Stimulated activated memory B cell treated with anti-CD40 and anti-IgM and Interleukin-4, amounts not matched to agents 10 μg/mL and 1 μg/mL and 100 μg/mL, for 72 hours (primary cell): Measurements from ENCODE around the gene PPP6R1.

Experiments used
- ATAC-seq: fragments of 150-1000 bp; cut with Tn5 transposase; 2 replicates; pipeline ENCODE4 v1.10.0; 2021
- H3K27ac Mint-ChIP-seq: one replicate; pipeline ENCODE4 v1.8.0; 2022; ENCODE audit warnings: mild to moderate bottlenecking, mixed read lengths
- H3K27me3 Mint-ChIP-seq: one replicate; pipeline ENCODE4 v1.8.0; 2022; ENCODE audit warnings: mixed read lengths
- H3K36me3 Mint-ChIP-seq: one replicate; pipeline ENCODE4 v1.8.0; 2022; ENCODE audit warnings: mixed read lengths
- H3K4me1 Mint-ChIP-seq: one replicate; pipeline ENCODE4 v1.8.0; 2022; ENCODE audit warnings: mixed read lengths
- H3K4me3 Mint-ChIP-seq: one replicate; pipeline ENCODE4 v1.8.0; 2022; ENCODE audit warnings: mild to moderate bottlenecking, moderate library complexity, mixed read lengths
- H3K9me3 Mint-ChIP-seq: one replicate; pipeline ENCODE4 v1.8.0; 2022; ENCODE audit warnings: mixed read lengths

Gene PPP6R1

GRCh38 chr19:55255618-55256423 lies 3.0 kb downstream of the PPP6R1 start:
- peaks cover 18% of the 10 kb centered on the region for H3K36me3 Mint-ChIP-seq
- peak overlapping the region; percentile 97 for H3K27ac Mint-ChIP-seq
- H3K4me3 Mint-ChIP-seq = peak overlapping the region; percentile 99
- ATAC-seq = no peak
- no peaks in the 10 kb centered on the region for H3K9me3 Mint-ChIP-seq
- no peaks in the 10 kb centered on the region for H3K27me3 Mint-ChIP-seq
- peaks cover 78% of the 10 kb centered on the region for H3K4me1 Mint-ChIP-seq

GRCh38 chr19:55254625-55254977 lies 4.2 kb downstream of the PPP6R1 start:
- H3K4me3 Mint-ChIP-seq = peak overlapping the region; percentile 99
- H3K27ac Mint-ChIP-seq = peak overlapping the region; percentile 97
- H3K9me3 Mint-ChIP-seq = no peaks in the 10 kb centered on the region
- H3K27me3 Mint-ChIP-seq = no peaks in the 10 kb centered on the region
- H3K36me3 Mint-ChIP-seq = peaks cover 21% of the 10 kb centered on the region
- no peak for ATAC-seq
- H3K4me1 Mint-ChIP-seq = peaks cover 81% of the 10 kb centered on the region

DNA sequence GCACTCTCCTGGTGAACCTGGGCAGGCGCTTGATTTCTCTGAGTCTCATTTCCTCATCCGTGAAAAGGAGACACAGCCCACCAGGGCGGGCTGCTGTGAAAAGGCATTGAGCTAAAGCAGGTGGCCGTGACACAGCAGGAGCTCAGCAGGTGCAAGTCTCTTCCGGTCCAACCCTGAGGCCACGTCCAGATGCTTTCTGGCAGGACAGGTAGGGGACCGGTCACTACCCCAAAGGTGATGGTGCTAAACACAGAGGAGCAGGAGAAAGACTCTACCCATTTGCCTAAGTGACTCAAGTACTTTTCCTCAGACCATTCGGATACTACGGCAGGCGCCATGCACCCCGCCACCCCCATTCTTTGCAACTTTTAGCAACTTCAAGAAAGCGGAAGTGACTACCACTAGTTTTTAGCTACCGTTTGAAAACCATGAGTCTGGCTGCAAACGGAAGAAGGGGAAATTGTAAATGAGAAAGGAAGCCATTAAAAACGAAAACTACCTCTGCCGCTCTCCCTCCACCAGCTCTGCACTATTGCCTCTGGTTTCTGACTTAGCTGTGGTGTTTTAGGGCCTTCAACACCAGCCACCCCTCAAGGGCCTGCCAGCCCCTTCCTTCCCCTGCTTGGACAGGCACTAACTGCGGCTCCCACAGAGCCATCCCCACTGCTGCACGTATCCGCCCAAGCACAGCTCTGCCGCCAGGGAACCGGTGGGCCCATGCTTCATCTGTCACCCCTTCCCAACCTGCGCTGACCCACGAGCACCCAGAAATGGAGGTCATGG lies 4.8 kb downstream of the PPP6R1 start:
- peak; percentile 79 for ATAC-seq
- Mint-ChIP-seq H3K27me3 (no peaks in the 10 kb centered on the region), H3K4me3 (peak overlapping the region; percentile 99), H3K4me1 (peaks cover 81% of the 10 kb centered on the region), H3K9me3 (no peaks in the 10 kb centered on the region), H3K27ac (peak overlapping the region; percentile 97), H3K36me3 (peaks cover 22% of the 10 kb centered on the region)

GRCh38 chr19:55252760-55253663 lies 5.8 kb downstream of the PPP6R1 start:
- no peaks in the 10 kb centered on the region for H3K9me3 Mint-ChIP-seq
- H3K36me3 Mint-ChIP-seq = peaks cover 28% of the 10 kb centered on the region
- no peak for ATAC-seq
- peak overlapping the region; percentile 99 for H3K4me3 Mint-ChIP-seq
- H3K27me3 Mint-ChIP-seq = no peaks in the 10 kb centered on the region
- H3K4me1 Mint-ChIP-seq = peaks cover 91% of the 10 kb centered on the region
- peak overlapping the region; percentile 97 for H3K27ac Mint-ChIP-seq

DNA sequence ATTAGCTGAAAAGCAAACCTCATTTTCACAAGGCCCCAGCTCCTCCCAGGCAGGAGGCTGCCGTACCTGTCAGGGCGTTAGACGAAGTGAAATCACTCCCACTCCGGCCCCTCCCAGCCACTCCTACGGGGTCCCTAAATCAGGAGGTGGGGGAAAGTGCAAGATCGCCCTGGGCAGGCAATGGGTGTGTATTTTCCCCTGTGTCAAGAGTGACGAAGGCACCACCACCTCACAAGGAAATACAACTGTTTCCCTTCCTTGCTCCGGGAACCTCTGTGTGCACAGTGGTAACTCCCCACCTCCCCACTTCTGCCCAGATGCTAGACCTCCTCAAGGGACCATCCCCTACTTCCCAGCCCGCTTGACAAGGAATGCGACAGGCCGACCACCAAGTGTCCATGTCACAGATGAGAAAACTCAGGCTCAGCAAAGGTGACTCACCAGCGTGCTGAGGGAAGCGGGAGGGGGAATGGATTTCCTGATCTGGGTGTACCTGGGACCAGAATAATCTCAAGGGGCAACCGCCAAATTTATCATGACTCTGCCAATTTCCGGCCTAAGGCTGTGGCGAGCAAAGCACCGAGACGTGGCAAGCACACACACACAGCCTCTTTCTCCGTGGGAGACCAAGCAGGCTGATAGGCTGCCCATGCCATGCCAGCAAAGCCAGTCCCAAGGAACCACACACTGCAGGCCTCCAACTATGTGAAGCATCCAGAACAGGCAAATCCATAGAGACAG lies 7.3 kb downstream of the PPP6R1 start:
- ATAC-seq = peak; percentile 37
- Mint-ChIP-seq H3K4me3 (peak overlapping the region; percentile 81), H3K4me1 (peaks cover 88% of the 10 kb centered on the region), H3K27ac (peak overlapping the region; percentile 97), H3K36me3 (peaks cover 27% of the 10 kb centered on the region), H3K9me3 (no peaks in the 10 kb centered on the region), H3K27me3 (no peaks in the 10 kb centered on the region)

DNA sequence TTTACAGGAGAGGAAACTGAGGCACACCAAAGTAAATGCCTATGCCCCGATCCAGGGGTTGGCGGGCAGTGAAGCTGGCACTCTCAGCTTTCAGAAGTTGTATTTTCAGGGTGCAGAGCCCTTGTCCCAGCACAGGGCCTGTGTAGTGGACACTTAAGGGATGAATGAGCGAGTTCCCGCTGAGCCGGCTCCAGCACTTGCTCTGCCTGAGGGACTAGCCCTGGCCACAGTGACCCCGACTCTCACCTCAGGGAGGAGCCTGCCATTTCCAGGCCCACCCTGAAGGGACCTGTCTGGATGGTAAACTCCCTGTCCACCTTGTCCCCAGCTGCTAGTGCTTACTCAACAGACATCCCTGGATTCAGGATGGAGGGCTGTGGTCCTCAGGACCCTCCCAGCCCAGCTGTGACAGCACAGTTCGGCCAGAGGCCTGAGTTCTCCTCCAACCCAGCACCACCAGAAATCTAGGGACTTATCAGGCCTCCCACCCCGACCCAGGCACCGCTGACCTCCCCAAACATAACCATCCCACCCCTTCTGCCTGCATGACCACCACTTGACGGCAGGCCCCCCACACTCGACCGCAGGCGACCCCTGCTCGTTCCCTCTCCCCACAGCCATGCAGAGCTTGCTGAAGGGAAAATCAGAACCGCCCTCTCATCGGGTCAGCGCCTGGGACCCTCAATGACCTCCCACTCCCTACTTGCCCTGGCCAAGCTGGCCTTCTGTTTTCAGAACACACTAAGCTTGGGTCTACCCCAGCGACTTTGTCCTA lies 8.4 kb downstream of the PPP6R1 start:
- Mint-ChIP-seq H3K27ac (peak overlapping the region; percentile 97), H3K4me1 (peaks cover 77% of the 10 kb centered on the region), H3K4me3 (peak overlapping the region; percentile 81), H3K27me3 (no peaks in the 10 kb centered on the region), H3K36me3 (peaks cover 33% of the 10 kb centered on the region), H3K9me3 (no peaks in the 10 kb centered on the region)
- ATAC-seq = no peak

DNA sequence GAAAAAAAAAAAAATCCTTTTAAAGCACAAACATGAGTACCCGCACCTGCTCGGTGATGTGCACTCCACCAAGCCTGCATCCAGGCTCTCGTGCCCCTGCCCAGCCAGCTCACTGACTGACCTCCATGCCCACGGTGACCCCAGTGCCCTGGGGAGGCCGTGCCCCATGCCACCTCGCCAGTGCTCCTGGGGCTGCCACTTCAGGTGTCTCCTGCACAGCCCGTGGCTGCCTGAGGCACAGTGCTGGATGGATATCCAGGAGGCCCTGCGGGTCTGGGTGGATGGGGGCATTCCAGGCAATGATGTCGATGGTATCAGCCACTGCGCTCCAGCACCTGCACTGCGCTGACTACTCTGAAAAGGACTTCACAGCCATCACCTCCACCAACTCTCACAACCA lies 9.0 kb downstream of the PPP6R1 start:
- no peak overlapping the region for H3K27ac Mint-ChIP-seq
- no peak overlapping the region for H3K4me3 Mint-ChIP-seq
- peaks cover 71% of the 10 kb centered on the region for H3K4me1 Mint-ChIP-seq
- H3K36me3 Mint-ChIP-seq = peaks cover 33% of the 10 kb centered on the region
- no peaks in the 10 kb centered on the region for H3K27me3 Mint-ChIP-seq
- no peak for ATAC-seq
- H3K9me3 Mint-ChIP-seq = no peaks in the 10 kb centered on the region

DNA sequence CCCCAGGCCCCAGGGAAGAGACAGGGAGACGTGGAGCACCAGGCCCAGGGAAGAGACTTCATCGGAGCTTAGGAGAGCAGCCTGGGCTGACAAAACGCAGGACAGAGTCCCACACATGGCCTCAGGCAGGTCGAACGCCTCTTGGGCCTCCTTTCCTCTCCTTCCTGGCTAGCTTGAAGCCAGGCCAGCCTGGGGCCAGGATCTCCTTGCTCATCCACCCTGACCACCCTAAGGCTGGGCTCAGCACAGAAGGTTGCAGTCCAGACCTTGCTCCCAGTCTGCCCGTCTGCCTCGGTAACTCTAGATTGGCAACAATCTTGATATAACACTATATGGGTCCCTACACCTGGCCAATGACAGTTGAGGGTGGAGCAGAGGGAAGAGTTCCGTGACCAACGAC lies 10.1 kb downstream of the PPP6R1 start:
- ATAC-seq = no peak
- Mint-ChIP-seq H3K9me3 (no peaks in the 10 kb centered on the region), H3K36me3 (peaks cover 44% of the 10 kb centered on the region), H3K27ac (peak overlapping the region; percentile 69), H3K4me3 (peak overlapping the region; percentile 28), H3K4me1 (peaks cover 66% of the 10 kb centered on the region), H3K27me3 (no peaks in the 10 kb centered on the region)

GRCh38 chr19:55248166-55248675 lies 10.6 kb downstream of the PPP6R1 start:
- H3K9me3 Mint-ChIP-seq = no peaks in the 10 kb centered on the region
- ATAC-seq = no peak
- H3K36me3 Mint-ChIP-seq = peaks cover 48% of the 10 kb centered on the region
- peak overlapping the region; percentile 69 for H3K27ac Mint-ChIP-seq
- peaks cover 61% of the 10 kb centered on the region for H3K4me1 Mint-ChIP-seq
- no peaks in the 10 kb centered on the region for H3K27me3 Mint-ChIP-seq
- peak overlapping the region; percentile 28 for H3K4me3 Mint-ChIP-seq

DNA sequence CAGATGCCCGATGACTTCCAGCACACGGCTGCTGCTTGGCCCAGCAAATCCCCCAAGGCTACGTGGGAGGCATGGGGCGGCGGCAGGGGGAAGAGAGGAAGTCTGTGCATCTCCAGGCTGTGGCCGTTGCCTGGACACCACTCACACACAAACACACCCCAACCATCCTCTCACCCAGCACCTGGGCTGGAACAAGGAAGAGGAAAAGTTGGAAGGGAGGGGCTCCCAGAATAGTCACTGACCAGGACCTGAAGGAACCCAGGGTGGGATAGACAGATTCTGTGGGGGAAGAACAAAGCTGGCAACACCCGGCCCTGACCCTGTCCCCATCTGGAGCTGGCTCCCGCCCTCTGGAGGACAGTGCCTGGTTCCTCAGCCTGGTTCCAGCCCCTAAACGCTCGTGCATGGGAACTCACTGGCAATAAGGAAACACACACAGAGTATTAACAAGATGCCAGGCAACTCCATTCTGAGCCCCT lies 11.2 kb downstream of the PPP6R1 start:
- Mint-ChIP-seq H3K4me1 (peaks cover 59% of the 10 kb centered on the region), H3K4me3 (no peak overlapping the region), H3K27ac (no peak overlapping the region), H3K9me3 (no peaks in the 10 kb centered on the region), H3K36me3 (peaks cover 54% of the 10 kb centered on the region), H3K27me3 (no peaks in the 10 kb centered on the region)
- ATAC-seq = no peak

DNA sequence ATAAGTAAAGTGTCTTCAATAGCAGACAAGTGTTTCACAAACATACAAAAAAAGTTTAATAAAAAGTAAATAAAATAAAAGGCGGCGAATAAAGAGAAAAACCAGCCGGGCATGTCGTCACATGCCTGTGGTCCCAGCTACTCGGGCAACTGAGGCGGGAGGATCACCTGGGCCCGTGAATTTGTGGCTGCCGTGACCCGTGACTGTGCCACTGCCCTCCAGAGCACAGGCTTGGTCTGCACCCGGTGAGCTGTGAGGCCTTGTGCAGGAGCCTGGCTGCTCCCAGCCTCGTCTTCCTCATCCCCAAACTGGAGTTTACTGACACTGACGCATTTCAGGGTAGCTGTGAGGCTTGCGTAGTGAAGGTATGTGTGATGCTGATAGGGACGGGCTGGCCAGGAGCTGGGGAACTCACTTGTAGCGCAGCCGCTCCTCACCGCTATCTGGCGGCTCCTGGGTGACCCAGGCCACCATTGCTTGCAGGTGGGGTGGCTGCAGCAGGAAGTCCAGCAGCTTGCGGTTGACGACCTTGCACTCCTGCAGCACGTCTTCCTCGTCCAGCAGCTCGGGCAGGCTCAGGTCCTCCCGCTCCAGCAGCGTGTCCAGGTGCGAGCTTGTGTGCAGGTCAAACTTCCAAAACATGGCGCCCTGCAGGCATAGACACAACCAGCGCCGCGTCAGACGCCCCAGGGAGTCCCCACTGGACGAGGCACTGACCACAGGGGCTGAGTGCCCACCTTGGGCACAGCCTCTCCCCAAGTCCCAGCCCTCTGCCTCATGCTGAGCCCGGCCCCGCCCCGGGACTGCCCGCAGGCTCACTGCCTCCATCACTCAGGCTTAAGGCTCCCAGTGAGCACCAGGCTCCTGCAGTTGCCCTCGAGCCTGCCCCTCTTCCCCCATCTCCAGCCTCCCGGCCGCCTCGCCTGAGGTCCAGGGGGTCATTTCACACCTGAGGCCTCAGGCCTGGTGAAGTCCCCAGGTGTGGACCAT lies 12.1 kb downstream of the PPP6R1 start:
- no peak overlapping the region for H3K4me3 Mint-ChIP-seq
- no peaks in the 10 kb centered on the region for H3K27me3 Mint-ChIP-seq
- H3K4me1 Mint-ChIP-seq = peaks cover 53% of the 10 kb centered on the region
- H3K27ac Mint-ChIP-seq = no peak overlapping the region
- H3K36me3 Mint-ChIP-seq = peaks cover 57% of the 10 kb centered on the region
- no peaks in the 10 kb centered on the region for H3K9me3 Mint-ChIP-seq
- no peak for ATAC-seq

GRCh38 chr19:55245236-55245904 lies 13.4 kb downstream of the PPP6R1 start:
- Mint-ChIP-seq H3K4me3 (no peak overlapping the region), H3K27ac (no peak overlapping the region), H3K36me3 (peaks cover 52% of the 10 kb centered on the region), H3K4me1 (peaks cover 39% of the 10 kb centered on the region), H3K9me3 (no peaks in the 10 kb centered on the region), H3K27me3 (no peaks in the 10 kb centered on the region)
- ATAC-seq = no peak
